ENCODE data around the gene EOMES.

The EOMES gene

DNA sequence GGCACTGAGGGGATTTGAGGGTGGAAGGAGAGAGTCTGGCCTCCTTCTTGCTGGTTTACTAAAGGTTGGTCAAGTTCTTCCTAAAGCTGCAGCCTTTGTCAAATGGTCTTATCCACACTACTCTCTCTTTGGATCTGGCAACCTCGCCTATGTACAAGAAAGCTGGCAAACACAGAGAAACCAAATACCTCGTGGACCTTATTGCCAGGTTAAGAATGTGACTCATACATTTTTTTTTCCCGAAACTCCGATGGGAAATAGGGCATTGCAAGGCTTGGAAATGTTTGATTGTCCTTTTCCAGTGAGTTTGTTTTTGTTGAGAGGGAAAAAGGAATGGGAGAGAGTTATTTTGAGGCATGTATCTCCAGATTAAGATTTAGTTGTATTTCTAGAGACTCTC, 13.9 kb downstream of the EOMES start:
- Histone ChIP-seq H3K4me3 (no peak overlapping the region), H3K9ac (no peak overlapping the region), H3K4me1 (peaks cover 0 to 12% (median 6%) of the 10 kb centered on the region in 10 experiments; a peak in 10 of 20 replicates), H4K20me1 (peaks cover 0 to 1% (median 0%) of the 10 kb centered on the region in 11 experiments; a peak in 2 of 22 replicates), H3K9me3 (replicated peaks in 1 of 11) (peaks cover 0 to 10% (median 8%) of the 10 kb centered on the region in 11 experiments; a peak in 5 of 22 replicates), H3K27ac (no peak overlapping the region), H3K4me2 (no peak overlapping the region), H3K27me3 (peaks cover 12 to 19% (median 16%) of the 10 kb centered on the region in 11 experiments), H3K36me3 (no peaks in the 10 kb centered on the region)
- no peak for TF ChIP-seq Cebpa-rat (IDR thresholded peaks at IDR 0.05)

DNA sequence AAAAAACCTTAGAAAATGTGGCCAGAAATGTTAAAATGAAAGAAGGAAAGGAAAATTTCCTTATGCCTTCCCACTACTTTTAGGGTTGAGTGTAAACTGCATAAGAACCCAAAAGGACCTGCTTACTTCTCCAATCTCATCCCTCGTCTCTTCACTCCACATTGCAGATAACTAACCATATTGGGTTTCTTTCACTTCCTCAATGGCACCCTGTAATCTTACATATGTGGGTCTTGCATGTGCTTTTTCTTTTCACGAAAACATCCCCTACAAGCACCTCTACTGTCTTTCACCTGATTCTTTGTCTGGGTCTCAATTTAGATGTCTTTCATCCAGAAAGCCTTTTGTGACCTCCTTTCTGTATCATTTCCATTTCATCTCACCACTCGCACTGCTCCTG, 23.1 kb downstream of the EOMES start:
- H3K36me3 ChIP-seq, result no peaks in the 10 kb centered on the region
- 0 out of 22 replicates have a peak overlapping the region, but pooled peaks of 1 of the 11 experiments have one; percentile 14 for H3K4me2 ChIP-seq
- TF ChIP-seq Cebpa-rat (IDR thresholded peaks at IDR 0.05), result no peak
- no peaks in the 10 kb centered on the region for H3K27me3 ChIP-seq
- H4K20me1 ChIP-seq, result no peaks in the 10 kb centered on the region
- H3K9me3 ChIP-seq (replicated peaks in 1 of 11), result peaks cover 0 to 20% (median 12%) of the 10 kb centered on the region in 11 experiments; a peak in 12 of 22 replicates
- no peak overlapping the region for H3K4me3 ChIP-seq
- H3K27ac ChIP-seq, result no peak overlapping the region
- no peak overlapping the region for H3K9ac ChIP-seq
- peaks cover 0 to 8% (median 0%) of the 10 kb centered on the region in 10 experiments; a peak in 2 of 20 replicates for H3K4me1 ChIP-seq

DNA sequence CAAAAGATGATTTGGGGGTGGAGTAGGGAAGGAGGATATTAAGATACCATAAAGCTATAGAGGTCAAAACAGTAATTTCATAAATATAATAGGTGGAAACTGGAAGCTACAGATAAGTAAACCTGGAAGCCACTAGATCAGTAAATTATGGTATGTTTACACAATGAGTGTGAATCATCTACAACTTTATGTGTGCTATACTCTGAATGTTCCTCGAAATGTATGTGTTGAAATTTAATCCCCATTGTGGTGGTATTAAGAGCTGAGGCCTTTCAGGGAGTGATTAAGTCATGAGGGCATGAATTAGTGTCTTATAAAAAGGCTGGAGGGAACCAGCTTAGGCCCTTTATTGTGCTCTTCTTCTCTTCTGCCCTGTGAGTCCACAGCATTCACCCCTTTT, 25.2 kb downstream of the EOMES start:
- no peaks in the 10 kb centered on the region for H3K27me3 ChIP-seq
- no peaks in the 10 kb centered on the region for H3K36me3 ChIP-seq
- H3K4me3 ChIP-seq, result no peak overlapping the region
- peaks cover 0 to 8% (median 0%) of the 10 kb centered on the region in 10 experiments; a peak in 2 of 20 replicates for H3K4me1 ChIP-seq
- TF ChIP-seq Cebpa-rat (IDR thresholded peaks at IDR 0.05), result no peak
- no peak overlapping the region for H3K9ac ChIP-seq
- H3K27ac ChIP-seq, result no peak overlapping the region
- H3K9me3 ChIP-seq (replicated peaks in 1 of 11), result peaks cover 0 to 20% (median 12%) of the 10 kb centered on the region in 11 experiments; a peak in 12 of 22 replicates
- no peaks in the 10 kb centered on the region for H4K20me1 ChIP-seq
- H3K4me2 ChIP-seq, result no peak overlapping the region

- no peak overlapping the region for H3K4me2 ChIP-seq
- TF ChIP-seq Cebpa-rat (IDR thresholded peaks at IDR 0.05), result no peak
- H4K20me1 ChIP-seq, result no peaks in the 10 kb centered on the region
- peaks cover 0 to 8% (median 0%) of the 10 kb centered on the region in 10 experiments; a peak in 2 of 20 replicates for H3K4me1 ChIP-seq
- H3K4me3 ChIP-seq, result no peak overlapping the region
- H3K9me3 ChIP-seq (replicated peaks in 1 of 11), result peaks cover 11 to 29% (median 19%) of the 10 kb centered on the region in 11 experiments; a peak in 20 of 22 replicates
- no peak overlapping the region for H3K9ac ChIP-seq
- no peaks in the 10 kb centered on the region for H3K27me3 ChIP-seq
- no peak overlapping the region for H3K27ac ChIP-seq
- no peaks in the 10 kb centered on the region for H3K36me3 ChIP-seq
Observed at GRCh38 chr3:27695636-27696035, 26.5 kb downstream of the EOMES start.

DNA sequence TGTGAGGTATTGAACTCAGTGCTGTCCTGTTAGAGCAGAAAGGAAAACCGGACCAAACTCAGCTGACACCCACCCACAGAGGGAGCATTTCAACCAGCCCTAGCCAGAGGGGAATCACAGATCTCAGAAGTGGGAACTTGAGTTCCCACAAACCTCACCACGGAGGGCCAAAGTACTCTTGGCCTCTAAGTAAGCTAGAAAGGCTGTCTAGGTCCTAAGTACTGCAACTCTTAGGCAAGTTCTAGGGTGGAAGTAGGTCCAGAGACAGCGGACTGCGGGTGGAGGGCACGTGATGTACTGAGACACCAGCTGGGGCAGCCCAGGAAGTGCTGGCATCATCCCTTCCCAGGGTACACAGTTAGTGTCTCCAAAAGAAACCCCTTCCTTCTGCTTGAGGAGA, 34.1 kb downstream of the EOMES start:
- no peak overlapping the region for H3K9ac ChIP-seq
- H3K4me3 ChIP-seq, result no peak overlapping the region
- peaks cover 17 to 34% (median 29%) of the 10 kb centered on the region in 11 experiments; a peak in 21 of 22 replicates for H3K9me3 ChIP-seq (replicated peaks in 1 of 11)
- H3K27ac ChIP-seq, result no peak overlapping the region
- H4K20me1 ChIP-seq, result no peaks in the 10 kb centered on the region
- 0 out of 20 replicates have a peak, but pooled peaks cover 0 to 6% (median 0%) of the 10 kb centered on the region in 10 experiments for H3K4me1 ChIP-seq
- no peaks in the 10 kb centered on the region; a peak in 1 of 22 replicates for H3K36me3 ChIP-seq
- no peak overlapping the region for H3K4me2 ChIP-seq
- TF ChIP-seq Cebpa-rat (IDR thresholded peaks at IDR 0.05), result no peak
- H3K27me3 ChIP-seq, result no peaks in the 10 kb centered on the region

- no peaks in the 10 kb centered on the region; a peak in 1 of 22 replicates for H3K36me3 ChIP-seq
- no peaks in the 10 kb centered on the region for H3K27me3 ChIP-seq
- no peak for TF ChIP-seq Cebpa-rat (IDR thresholded peaks at IDR 0.05)
- H3K9ac ChIP-seq, result no peak overlapping the region
- no peaks in the 10 kb centered on the region for H4K20me1 ChIP-seq
- no peak overlapping the region for H3K4me2 ChIP-seq
- peaks cover 17 to 33% (median 29%) of the 10 kb centered on the region in 11 experiments; a peak in 21 of 22 replicates for H3K9me3 ChIP-seq (replicated peaks in 1 of 11)
- no peak overlapping the region for H3K4me3 ChIP-seq
- H3K27ac ChIP-seq, result no peak overlapping the region
- H3K4me1 ChIP-seq, result 0 out of 20 replicates have a peak, but pooled peaks cover 0 to 6% (median 0%) of the 10 kb centered on the region in 10 experiments
Observed at GRCh38 chr3:27686642-27687041, 35.5 kb downstream of the EOMES start.

GRCh38 chr3:27685474-27685873, 36.6 kb downstream of the EOMES start:
- TF ChIP-seq Cebpa-rat (IDR thresholded peaks at IDR 0.05), result no peak
- Histone ChIP-seq H3K4me3 (no peak overlapping the region), H3K36me3 (no peaks in the 10 kb centered on the region; a peak in 1 of 22 replicates), H3K4me2 (no peak overlapping the region), H3K9ac (no peak overlapping the region), H3K27me3 (no peaks in the 10 kb centered on the region), H3K4me1 (peaks cover 5 to 12% (median 6%) of the 10 kb centered on the region in 10 experiments; a peak in 16 of 20 replicates), H4K20me1 (no peaks in the 10 kb centered on the region), H3K27ac (no peak overlapping the region), H3K9me3 (replicated peaks in 1 of 11) (peaks cover 7 to 23% (median 17%) of the 10 kb centered on the region in 11 experiments; a peak in 20 of 22 replicates)

GRCh38 chr3:27684302-27684701, 37.8 kb downstream of the EOMES start:
- H3K4me1 ChIP-seq, result peaks cover 5 to 22% (median 10%) of the 10 kb centered on the region in 10 experiments; a peak in 16 of 20 replicates
- no peak for TF ChIP-seq Cebpa-rat (IDR thresholded peaks at IDR 0.05)
- no peak overlapping the region for H3K27ac ChIP-seq
- H3K9me3 ChIP-seq (replicated peaks in 1 of 11), result peaks cover 0 to 12% (median 8%) of the 10 kb centered on the region in 11 experiments; a peak in 16 of 22 replicates
- no peak overlapping the region for H3K9ac ChIP-seq
- H3K27me3 ChIP-seq, result no peaks in the 10 kb centered on the region
- H4K20me1 ChIP-seq, result no peaks in the 10 kb centered on the region
- H3K4me3 ChIP-seq, result no peak overlapping the region
- no peaks in the 10 kb centered on the region; a peak in 1 of 22 replicates for H3K36me3 ChIP-seq
- H3K4me2 ChIP-seq, result no peak overlapping the region

- Histone ChIP-seq H4K20me1 (no peaks in the 10 kb centered on the region), H3K9ac (peak overlapping the region in 6 of 11 experiments; percentile 11 to 62 (median 52); a peak in 10 of 22 replicates), H3K4me3 (peak overlapping the region in 3 of 10 experiments; percentile 14 to 24 (median 17); a peak in 3 of 20 replicates), H3K27me3 (no peaks in the 10 kb centered on the region), H3K4me2 (peak overlapping the region; percentile 6 to 74 (median 22); a peak in 10 of 22 replicates), H3K4me1 (peaks cover 5 to 17% (median 10%) of the 10 kb centered on the region in 10 experiments; a peak in 16 of 20 replicates), H3K36me3 (no peaks in the 10 kb centered on the region), H3K9me3 (replicated peaks in 1 of 11) (no peaks in the 10 kb centered on the region), H3K27ac (peak overlapping the region in 10 of 11 experiments; percentile 9 to 72 (median 50); a peak in 17 of 22 replicates)
- TF ChIP-seq Cebpa-rat (IDR thresholded peaks at IDR 0.05), result peak in 4 of 11 experiments; percentile 12 to 56 (median 48); a peak in 5 of 22 replicates
Observed at GRCh38 chr3:27681249-27681748, 40.8 kb downstream of the EOMES start.

All from BLaER1 treated with 17β-estradiol and CSF1 and Interleukin-3, amounts not matched to agents 10 nM and 100 nM (cell line).